NCI-H2227 (cell line): ENCODE data around the gene ATP8B3.

Source experiments
- DNase-seq: peaks from one replicate; lab custom pipeline; 2025; ENCODE audit not compliant: unreplicated experiment; lab: John Stamatoyannopoulos, UW

ATP8B3 gene

GRCh38 chr19:1836458-1837221 is 24.6 kb upstream of the ATP8B3 start:
- DNase-seq, result no peak

GRCh38 chr19:1833540-1833939 is 21.5 kb upstream of the ATP8B3 start:
- no peak for DNase-seq

- no peak for DNase-seq
Observed at GRCh38 chr19:1832046-1832663, 20.1 kb upstream of the ATP8B3 start.

GRCh38 chr19:1830978-1831377 is 18.9 kb upstream of the ATP8B3 start:
- no peak for DNase-seq

- no peak for DNase-seq
Observed at GRCh38 chr19:1830568-1830967, 18.5 kb upstream of the ATP8B3 start.

- DNase-seq, result no peak
Observed at GRCh38 chr19:1829958-1830357, 17.9 kb upstream of the ATP8B3 start.

GRCh38 chr19:1828279-1829238 is 16.5 kb upstream of the ATP8B3 start:
- no peak for DNase-seq

- DNase-seq, result no peak
Observed at GRCh38 chr19:1827566-1828278, 15.6 kb upstream of the ATP8B3 start.

GRCh38 chr19:1826557-1827521 is 14.8 kb upstream of the ATP8B3 start:
- no peak for DNase-seq

GRCh38 chr19:1825909-1826556 is 14.0 kb upstream of the ATP8B3 start:
- peak; percentile 82 for DNase-seq

- DNase-seq, result no peak
Observed at GRCh38 chr19:1824252-1824622, 12.2 kb upstream of the ATP8B3 start.

GRCh38 chr19:1823539-1824251 is 11.6 kb upstream of the ATP8B3 start:
- no peak for DNase-seq

GRCh38 chr19:1823020-1823419 is 10.9 kb upstream of the ATP8B3 start:
- DNase-seq, result no peak

GRCh38 chr19:1822210-1822609 is 10.1 kb upstream of the ATP8B3 start:
- DNase-seq, result no peak

GRCh38 chr19:1819341-1820255 is 7.5 kb upstream of the ATP8B3 start:
- DNase-seq, result peak; percentile 22

GRCh38 chr19:1818549-1819195 is 6.6 kb upstream of the ATP8B3 start:
- no peak for DNase-seq

GRCh38 chr19:1817553-1818179 is 5.6 kb upstream of the ATP8B3 start:
- no peak for DNase-seq
